ENCODE data around the gene KRT10.
"Not testable (repeated sequence)": the region's sequence is repeated elsewhere in the genome, so short reads cannot be mapped to it uniquely, and the experiment has no call there.

KRT10 gene

GRCh38 chr17:40822132-40822812 lies at the start of gene KRT10:
Gene KRT10, minus strand, starts transcription at chr17:40822614. Its CDS starts 29 bp downstream, at chr17:40822585.
- DNase-seq, result no peak

DNA sequence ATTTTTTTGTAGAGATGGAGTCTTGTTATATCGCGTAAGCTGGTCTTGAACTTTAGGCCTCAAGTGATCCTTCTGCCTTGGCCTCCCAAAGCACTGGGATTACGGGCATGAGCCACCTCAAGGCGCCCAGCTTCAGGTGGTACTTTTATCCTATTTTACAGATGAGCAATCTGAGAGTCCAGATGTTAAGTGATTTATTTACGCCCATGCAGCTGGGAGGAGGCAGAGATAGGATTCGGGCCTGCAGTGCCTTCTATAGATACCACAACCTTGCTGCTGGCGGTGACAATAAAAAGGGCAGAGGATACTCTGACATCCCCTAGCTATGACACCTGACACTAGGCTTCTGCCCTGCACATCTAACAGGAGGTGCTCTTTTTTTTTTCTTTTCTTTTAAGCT lies 48.9 kb upstream of the KRT10 start:
- DNase-seq, result no peak

DNA sequence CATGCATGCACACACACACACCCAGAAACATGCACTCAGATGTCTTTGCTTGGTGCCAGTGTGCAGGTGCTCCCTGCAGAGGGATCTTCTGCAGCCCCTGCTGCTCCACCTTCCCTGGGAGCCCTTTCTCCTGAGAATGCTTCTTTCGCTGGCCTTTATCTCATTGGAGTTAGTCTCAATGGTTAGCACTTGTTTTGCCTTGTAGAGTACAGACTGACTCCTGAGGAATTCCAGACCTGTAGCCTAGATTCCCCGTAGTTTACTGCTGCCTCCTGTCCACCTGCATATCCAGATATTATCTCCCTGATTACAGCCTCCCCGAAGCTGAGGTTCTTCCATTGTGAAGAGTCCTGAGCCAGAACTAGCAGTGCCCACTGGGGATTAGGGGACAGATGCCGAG lies 47.7 kb upstream of the KRT10 start:
- no peak for DNase-seq

DNA sequence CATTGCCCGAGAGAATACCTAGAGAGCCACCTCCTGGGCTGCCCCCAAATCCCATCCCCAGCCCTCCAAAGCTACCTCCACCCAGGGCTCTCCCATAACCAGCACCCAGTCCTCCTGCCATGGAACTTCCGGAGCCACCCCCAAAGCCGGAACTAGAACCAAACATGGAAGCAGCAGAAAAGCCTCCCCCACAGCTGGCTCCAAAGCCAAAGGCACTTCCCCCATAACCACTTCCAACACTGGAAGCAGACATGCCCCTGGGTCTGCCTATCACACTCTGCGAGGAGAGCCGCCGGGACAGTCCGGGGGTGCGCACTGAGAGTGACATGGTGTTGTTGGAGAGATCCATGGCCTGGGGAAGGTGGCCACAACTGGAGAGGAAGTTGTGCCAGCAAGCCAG lies 44.4 kb upstream of the KRT10 start, which contains the start of gene KRT12:
KRT12 (minus strand) TSS at position 386 of the 400 bp plus-strand sequence; CDS start at position 349, 37 bp downstream.
- no peak for DNase-seq

- no peak for DNase-seq
Observed at GRCh38 chr17:40864661-40865390, 42.4 kb upstream of the KRT10 start.

- peak; percentile 43 for DNase-seq
Observed at GRCh38 chr17:40862985-40863733, 40.7 kb upstream of the KRT10 start.

DNA sequence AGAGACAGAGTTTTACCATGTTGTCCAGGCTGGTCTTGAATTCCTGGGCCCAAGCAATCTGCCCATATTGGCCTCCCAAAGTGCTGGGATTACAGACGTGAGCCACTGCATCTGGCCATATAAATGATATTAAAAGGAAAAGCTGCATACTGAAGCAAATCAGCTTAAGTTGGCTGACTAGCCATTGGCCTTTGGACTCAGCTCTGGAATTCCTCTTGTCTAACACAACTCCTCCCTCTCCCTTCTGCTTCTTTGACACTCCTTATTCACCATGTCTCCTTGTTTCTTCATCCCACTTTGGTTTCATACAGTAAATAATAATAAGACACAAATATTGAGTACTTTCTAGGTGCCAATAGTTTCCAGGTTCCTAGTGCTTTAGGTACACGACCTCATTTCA lies 37.1 kb upstream of the KRT10 start:
- DNase-seq, result no peak

DNA sequence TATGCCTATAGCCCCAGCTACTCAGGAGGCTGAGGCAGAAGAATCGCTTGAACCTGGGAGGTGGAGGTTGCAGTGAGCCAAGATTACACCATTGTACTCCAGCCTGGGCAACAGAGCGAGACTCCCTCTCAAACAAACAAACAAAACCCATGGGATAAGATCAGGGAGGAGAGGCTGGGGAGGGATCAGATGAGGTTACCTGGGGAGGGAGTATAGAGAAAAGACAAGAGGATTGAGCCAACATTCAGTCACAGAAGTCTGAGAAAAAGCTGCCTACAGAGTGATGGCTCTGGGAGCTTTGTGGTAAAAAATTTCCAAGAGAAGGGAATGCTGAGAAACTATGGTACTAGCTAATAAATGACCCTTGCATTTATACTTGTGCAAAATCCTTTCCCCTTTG lies 36.3 kb upstream of the KRT10 start:
- not testable (repeated sequence) for DNase-seq

- DNase-seq, result peak; percentile 12
Observed at GRCh38 chr17:40857535-40857934, 35.1 kb upstream of the KRT10 start.

DNA sequence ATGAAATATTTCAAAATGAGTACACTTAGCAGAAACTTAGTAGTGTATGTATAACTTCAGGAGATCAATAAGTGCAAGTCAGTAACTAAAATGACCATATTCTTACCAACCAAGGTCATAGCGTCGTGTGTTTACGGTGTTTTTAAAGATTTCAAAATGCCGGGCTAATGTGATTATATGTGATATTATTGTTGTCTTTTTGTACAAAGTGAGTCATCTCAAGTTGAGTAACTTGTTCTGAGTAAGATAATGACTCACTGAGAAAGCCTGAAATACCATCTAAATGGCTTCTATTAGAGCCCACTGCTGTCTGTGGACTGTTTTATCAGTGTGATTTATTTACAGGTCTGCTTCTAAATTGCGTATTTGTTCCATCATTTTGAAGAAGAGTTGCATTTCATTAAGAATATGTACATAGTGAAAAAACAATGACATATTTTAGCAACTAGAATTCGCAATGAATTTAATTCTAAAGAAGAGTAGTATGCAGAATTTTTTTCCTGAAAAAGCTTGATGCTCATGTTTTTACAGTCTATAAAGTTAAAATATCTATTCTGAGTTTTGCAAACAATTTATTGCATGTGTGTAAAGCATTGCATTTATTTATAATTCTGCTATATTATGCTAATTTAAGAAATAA lies 31.9 kb upstream of the KRT10 start:
- no peak for DNase-seq

DNA sequence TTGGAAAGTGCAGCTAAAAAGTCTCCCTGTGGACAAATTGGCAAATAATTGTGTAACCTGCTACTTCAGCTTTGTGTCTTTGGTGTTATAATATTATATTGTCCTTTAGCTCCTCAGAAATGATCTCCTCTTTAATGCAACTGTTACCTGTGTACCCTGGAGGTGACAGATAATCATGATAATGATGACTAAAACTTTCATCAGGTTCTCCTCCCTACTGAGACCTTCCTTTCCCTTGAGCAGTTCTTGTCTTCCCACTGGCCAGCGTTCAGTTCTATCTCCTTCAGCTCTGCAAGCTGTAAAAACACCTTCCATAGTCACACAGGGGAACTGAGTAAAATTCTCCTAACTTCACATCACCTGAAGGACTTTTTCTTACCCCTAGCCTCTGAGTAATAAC lies 29.9 kb upstream of the KRT10 start:
- DNase-seq, result no peak

DNA sequence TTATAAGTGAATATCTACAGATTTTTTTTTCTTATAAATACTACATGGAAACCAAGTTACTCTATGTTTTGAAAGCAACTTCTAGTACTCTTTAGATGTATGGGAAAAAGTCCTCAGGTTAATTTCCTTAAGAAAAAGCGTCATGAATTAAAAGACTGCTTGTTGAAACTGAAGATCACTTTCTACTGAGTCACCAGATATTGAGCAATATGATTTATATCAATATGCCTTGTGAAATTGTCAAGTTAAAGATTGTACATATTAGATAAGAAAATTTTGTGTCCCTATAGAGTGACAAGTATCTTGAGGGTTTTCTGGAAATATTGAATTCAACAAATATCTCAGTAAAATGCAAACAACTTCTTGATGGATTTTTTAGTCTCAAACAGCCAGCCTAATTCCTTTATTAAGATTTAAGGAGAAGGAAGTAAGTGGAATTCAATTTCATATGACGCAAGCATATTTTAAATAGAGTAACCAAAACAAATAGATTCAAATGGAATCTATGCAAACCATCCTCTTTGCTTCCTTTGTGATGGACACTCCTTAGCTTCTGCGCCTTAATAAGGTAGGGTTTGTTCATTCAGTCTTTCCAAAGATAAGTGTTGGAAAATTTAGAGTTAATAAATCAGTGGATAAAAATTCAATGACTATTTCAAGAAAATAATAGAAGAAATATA lies 28.0 kb upstream of the KRT10 start:
- DNase-seq, result no peak

DNA sequence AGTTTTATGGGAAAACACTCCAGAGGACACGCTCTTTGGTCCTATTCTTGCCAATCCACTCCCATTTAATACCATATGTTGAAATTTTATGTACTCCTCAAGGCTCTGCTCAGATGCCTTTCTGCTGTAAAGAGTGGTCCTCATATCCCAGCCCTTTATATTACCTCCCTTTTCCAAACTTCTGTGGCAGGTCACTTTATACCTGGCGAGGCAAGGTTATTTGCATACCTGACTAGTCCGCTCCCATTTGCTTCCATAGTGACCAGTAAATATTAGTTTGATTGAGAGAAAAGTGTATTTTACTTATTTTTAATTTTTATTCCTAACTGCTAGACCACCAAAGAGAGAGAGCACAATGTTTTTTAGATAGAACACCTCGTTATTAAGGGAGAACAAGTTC lies 27.3 kb upstream of the KRT10 start:
- no peak for DNase-seq

DNA sequence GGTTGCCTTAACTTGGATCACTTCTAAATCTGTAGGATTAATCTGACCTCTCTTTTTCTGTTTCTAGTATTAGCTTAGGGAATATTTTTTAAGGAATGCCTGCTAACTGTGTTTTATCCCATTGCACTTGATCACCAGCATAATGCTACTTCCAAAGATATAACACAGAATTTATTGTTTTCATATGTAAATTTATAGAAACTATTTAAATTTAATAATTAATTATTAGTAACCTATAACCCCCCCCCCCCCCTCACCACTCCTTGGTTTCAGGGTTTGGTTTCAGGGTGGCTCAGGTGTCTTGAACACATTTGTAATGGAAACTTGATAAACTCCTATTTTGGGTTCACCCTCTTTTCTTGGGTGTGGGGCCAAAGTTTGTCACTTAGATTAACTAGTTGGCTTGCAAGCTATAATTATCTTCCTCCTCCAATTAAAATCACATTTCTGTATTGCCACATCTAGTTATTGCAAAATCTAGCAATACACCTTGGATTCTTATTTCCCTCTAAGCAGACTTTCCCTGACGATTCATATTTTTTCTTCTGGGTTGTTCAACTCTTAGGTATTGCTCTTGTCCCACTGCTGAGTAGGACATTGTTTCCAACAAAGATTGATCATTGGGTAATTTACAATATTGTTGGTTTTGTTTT lies 26.3 kb upstream of the KRT10 start:
- DNase-seq, result no peak

DNA sequence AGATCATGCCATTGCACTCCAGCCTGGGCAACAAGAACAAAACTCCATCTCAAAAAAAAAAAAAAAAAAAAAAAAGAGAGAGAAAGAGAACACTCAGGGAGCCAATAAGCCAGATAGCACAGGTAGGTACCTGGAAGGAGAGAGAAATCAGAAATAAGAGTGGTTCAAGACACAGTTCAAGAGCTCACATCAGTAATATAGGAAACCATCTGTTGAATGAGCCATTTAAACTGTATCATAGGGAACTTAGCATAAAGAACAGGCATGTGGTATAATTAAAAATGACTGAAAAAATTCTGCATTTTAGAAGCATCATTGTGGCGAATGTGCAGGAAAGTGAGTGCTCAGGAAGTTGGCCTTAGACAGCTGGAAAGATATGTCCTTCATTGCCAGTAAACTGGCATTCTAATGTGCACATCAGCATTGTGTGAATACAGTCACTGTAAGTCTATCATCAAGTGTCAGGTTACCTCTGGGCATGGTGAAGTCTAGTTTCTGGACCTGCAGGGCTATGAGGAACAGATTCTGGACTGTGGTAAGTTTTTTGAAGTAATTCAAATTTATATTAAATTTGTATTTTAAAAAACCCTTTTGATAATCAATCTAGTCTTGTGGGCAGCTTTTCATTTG lies 24.2 kb upstream of the KRT10 start:
- DNase-seq, result no peak

GRCh38 chr17:40844671-40845107 lies 22.3 kb upstream of the KRT10 start:
- DNase-seq, result no peak

GRCh38 chr17:40843242-40843641 lies 20.8 kb upstream of the KRT10 start:
- no peak for DNase-seq

DNA sequence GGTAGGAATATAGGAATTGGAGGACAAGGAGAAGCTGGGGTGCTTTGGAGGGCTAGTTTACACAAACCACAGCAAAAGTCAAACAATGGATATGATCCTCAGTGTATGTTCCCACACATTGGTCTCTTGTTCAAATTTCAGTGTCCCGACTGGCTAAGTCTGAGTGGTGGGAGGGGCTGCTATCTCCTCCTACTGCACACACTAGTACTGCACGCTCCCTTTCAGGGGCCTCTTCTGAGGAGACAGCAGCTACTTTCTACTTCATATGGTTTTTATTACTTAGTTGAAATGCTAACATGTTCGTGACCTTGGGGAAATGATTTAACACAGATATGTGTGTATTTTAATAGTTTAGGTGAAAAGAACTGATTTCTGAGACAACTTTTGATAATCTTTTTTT lies 18.8 kb upstream of the KRT10 start:
- no peak for DNase-seq

- no peak for DNase-seq
Observed at GRCh38 chr17:40839194-40839593, 16.8 kb upstream of the KRT10 start.

DNA sequence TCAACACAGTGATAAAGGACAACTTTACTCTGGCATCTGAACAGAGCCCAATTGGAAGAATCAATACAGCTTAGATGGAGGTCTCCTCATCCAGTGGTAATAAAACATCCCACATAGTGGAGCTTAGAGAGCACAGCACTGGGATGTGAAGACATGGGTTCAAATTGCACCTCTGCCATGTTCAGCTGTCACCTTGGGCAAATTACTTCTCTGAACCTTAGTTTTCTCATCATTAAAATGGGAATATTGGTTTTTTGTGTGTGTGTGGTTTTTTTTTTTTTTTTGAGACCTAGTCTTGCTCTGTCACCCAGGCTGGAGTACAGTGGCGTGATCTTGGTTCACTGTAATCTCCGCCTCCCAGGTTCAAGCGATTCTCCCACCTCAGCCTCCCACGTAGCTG lies 13.6 kb upstream of the KRT10 start:
- DNase-seq, result no peak

GRCh38 chr17:40833882-40834281 lies 11.5 kb upstream of the KRT10 start:
- no peak for DNase-seq

DNA sequence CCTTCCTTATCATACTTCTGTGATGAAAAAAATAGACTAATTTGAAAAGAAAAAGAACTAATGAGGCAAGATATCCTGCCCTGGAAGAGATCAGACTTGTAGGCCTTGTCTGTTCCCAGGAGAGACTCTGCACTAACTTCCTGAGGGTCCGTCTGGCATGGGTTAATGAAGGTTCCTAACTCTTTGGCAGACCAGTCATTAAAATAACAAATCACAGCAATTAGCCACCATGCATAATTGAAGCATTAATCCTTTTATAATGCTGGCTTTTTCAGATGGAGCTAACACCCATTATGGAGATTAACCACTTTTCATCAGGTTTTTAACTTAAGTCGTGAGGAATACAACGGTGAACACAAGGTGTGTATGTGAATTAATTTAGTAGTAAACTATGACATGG lies 10.4 kb upstream of the KRT10 start:
- DNase-seq, result no peak

All from retina (tissue), 1 donor.